HepG2 (cell line): ENCODE data around the gene DNAJC2.
"Not testable (repeated sequence)": the region's sequence is repeated elsewhere in the genome, so short reads cannot be mapped to it uniquely, and the experiment has no call there.

Source experiments
- KLF13 ChIP-seq: sonication (generic); formaldehyde crosslinking; IDR thresholded peaks from 2 replicates; pipeline ENCODE4 v1.4.0; 2020; ENCODE audit warnings: mild to moderate bottlenecking, missing genetic modification reagents
- SP2 ChIP-seq: sonication (generic); formaldehyde crosslinking; IDR thresholded peaks from 2 replicates; pipeline ENCODE4 v1.5.1; 2020; ENCODE audit warnings: mild to moderate bottlenecking, missing genetic modification reagents
- TF ChIP-seq, protein P1 (sequence below): sonication (generic); formaldehyde crosslinking; IDR thresholded peaks from 2 replicates; pipeline ENCODE4 v1.5.0; 2020; ENCODE audit warnings: mild to moderate bottlenecking, missing genetic modification reagents, moderate library complexity

DNA sequence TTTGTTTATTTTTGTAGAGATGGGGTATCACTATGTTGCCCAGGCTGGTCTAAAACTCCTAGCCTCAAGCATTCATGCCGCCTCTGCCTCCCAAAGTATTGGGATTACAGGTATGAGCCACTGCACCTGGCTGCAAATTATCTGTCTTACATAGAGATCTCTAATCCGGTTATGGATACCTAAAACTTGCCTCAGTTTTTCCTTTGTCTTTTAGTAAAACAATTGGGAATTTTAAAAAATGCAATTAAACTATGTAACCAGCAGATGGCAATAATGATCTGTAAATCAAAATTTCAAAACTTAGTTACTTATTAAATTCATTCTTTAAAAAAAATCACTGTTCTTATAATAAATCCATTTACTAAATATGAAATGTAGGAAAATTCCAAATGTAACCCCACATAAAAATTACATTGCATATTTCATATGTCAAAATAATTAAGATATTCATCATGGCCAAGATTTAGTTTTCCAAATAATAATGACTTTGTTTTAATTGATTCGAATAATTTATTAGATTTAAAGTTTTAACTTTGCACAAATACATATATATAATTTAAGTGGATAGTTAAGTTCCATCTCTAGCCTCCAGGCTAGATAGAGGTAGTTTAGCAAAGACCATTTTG lies 61.7 kb downstream of the DNAJC2 start:
- not testable (repeated sequence) for TF ChIP-seq KLF13, SP2 (CRISPR knock-in tag)
- TF ChIP-seq, protein P1, sequence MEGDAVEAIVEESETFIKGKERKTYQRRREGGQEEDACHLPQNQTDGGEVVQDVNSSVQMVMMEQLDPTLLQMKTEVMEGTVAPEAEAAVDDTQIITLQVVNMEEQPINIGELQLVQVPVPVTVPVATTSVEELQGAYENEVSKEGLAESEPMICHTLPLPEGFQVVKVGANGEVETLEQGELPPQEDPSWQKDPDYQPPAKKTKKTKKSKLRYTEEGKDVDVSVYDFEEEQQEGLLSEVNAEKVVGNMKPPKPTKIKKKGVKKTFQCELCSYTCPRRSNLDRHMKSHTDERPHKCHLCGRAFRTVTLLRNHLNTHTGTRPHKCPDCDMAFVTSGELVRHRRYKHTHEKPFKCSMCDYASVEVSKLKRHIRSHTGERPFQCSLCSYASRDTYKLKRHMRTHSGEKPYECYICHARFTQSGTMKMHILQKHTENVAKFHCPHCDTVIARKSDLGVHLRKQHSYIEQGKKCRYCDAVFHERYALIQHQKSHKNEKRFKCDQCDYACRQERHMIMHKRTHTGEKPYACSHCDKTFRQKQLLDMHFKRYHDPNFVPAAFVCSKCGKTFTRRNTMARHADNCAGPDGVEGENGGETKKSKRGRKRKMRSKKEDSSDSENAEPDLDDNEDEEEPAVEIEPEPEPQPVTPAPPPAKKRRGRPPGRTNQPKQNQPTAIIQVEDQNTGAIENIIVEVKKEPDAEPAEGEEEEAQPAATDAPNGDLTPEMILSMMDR (CRISPR knock-in tag), result not testable (repeated sequence)
